Lung (tissue), 12 donors: ENCODE results near the gene PCDH12. TPM values are rescaled to one million over a fixed set of nuclear protein-coding genes. Genes with fewer than 3 reads are reported as not detected.

ENCODE experiments used
- ATAC-seq: fragments of 200-7000 bp; cut with Tn5 transposase; one replicate; pipeline ENCODE4 v1.9.1; 2020; ENCODE audit warnings: moderate number of reproducible peaks; ENCODE audit not compliant: insufficient read depth, low FRiP score
- DNase-seq, 3 donors: peaks; one replicate each; pipeline ENCODE4 v3.0.0-alpha.2; 2013 to 2017
- H3K27ac ChIP-seq, 2 donors: one replicate each; pipeline ENCODE4 v1.5.1; 2013; ENCODE audit warnings: mild to moderate bottlenecking in 2 of 2, moderate library complexity in 2 of 2, control low read depth in 1 of 2, inconsistent platforms in 1 of 2, low read depth in 1 of 2, low read length in 1 of 2
- H3K27me3 ChIP-seq, 3 donors: one replicate each; pipeline ENCODE4 v1.5.1; 2013; ENCODE audit warnings: low read length in 2 of 3; ENCODE audit not compliant: control insufficient read depth in 3 of 3, insufficient read depth in 3 of 3
- H3K36me3 ChIP-seq, 4 donors: one replicate each; pipeline ENCODE4 v1.5.1; 2013; ENCODE audit warnings: low read length in 4 of 4, mild to moderate bottlenecking in 1 of 4, moderate library complexity in 1 of 4; ENCODE audit not compliant: control insufficient read depth in 4 of 4, insufficient read depth in 4 of 4
- H3K4me1 ChIP-seq, 5 donors: one replicate each; pipeline ENCODE4 v1.5.1; 2013; ENCODE audit warnings: low read length in 5 of 5, mild to moderate bottlenecking in 2 of 5, moderate library complexity in 1 of 5; ENCODE audit not compliant: control insufficient read depth in 5 of 5, insufficient read depth in 5 of 5
- H3K4me3 ChIP-seq: one replicate; pipeline ENCODE4 v1.5.1; 2013; ENCODE audit warnings: mild to moderate bottlenecking, control low read depth, moderate library complexity
- H3K9ac ChIP-seq, 2 donors: one replicate each; pipeline ENCODE4 v1.5.1; 2013; ENCODE audit warnings: low read length in 2 of 2, control low read depth in 1 of 2; ENCODE audit not compliant: insufficient read depth in 1 of 2
- H3K9me3 ChIP-seq, 4 donors: one replicate each; pipeline ENCODE4 v1.5.1; 2013; ENCODE audit warnings: low read length in 3 of 4, mild to moderate bottlenecking in 1 of 4, moderate library complexity in 1 of 4; ENCODE audit not compliant: control insufficient read depth in 4 of 4, insufficient read depth in 3 of 4
- CTCF ChIP-seq: IDR thresholded peaks from 2 replicates; pipeline ENCODE4 v1.5.1; 2012; ENCODE audit warnings: mild to moderate bottlenecking; ENCODE audit errors: control extremely low read depth, extremely low read depth
- WGBS, 2 donors: extraction: QIAGEN DNeasy Blood & Tissue Kit; methylation state at CpG; one replicate each; pipeline ENCODE4 v1.1.7; 2013; 5-methylcytosine and 5-hydroxymethylcytosine counted together
- polyA plus RNA-seq, 2 donors: library from polyadenylated mRNA; stranded (reverse); fragments of 200-250 nt; gene quantifications; one replicate each; pipeline ENCODE4 v1.2.1, GENCODE V29; 2013
- total RNA-seq, 2 donors: library from RNA; depleted of rRNA in 1 of 2; stranded (reverse); fragments of >200 nt in 1 of 2; gene quantifications; one replicate each; pipeline ENCODE4 v1.2.1, GENCODE V29; 2014 to 2021
- donor health status: control.
- donor health status: control.
- donor health status: Bipolar disorder and iron deficiency.
- donor health status: healthy.
- donor health status: DM: yes; HTN: yes; CAD: no.

PCDH12 gene
- total and polyA plus RNA-seq, 4 donors, result 3.9 to 34.2 (median 11.3) TPM

GRCh38 chr5:141978389-141978788 is 20.4 kb upstream of the PCDH12 start:
- no peaks in the 10 kb centered on the region for H3K27me3 ChIP-seq
- H3K27ac ChIP-seq, result no peak overlapping the region
- no peaks in the 10 kb centered on the region for H3K9me3 ChIP-seq
- ATAC-seq (no peak), DNase-seq (no peak)
- TF ChIP-seq CTCF, result no peak
- H3K9ac ChIP-seq, result no peak overlapping the region
- peaks cover 0 to 8% (median 0%) of the 10 kb centered on the region in 5 donors for H3K4me1 ChIP-seq
- peaks cover 23 to 48% (median 46%) of the 10 kb centered on the region in 4 donors for H3K36me3 ChIP-seq
- H3K4me3 ChIP-seq, result no peak overlapping the region

GRCh38 chr5:141976176-141976575 is 18.2 kb upstream of the PCDH12 start:
- H3K36me3 ChIP-seq, result peaks cover 23 to 44% (median 37%) of the 10 kb centered on the region in 4 donors
- H3K27ac ChIP-seq, result no peak overlapping the region
- H3K4me3 ChIP-seq, result no peak overlapping the region
- H3K4me1 ChIP-seq, result peaks cover 0 to 8% (median 0%) of the 10 kb centered on the region in 5 donors
- ATAC-seq (no peak), DNase-seq (no peak)
- 94 to 95% methylated on average over 6 of the region's 6 CpGs for WGBS, 2 donors
- H3K27me3 ChIP-seq, result no peaks in the 10 kb centered on the region
- no peaks in the 10 kb centered on the region for H3K9me3 ChIP-seq
- no peak overlapping the region for H3K9ac ChIP-seq
- no peak for TF ChIP-seq CTCF

GRCh38 chr5:141973871-141974595 is 16.0 kb upstream of the PCDH12 start:
- H3K27ac ChIP-seq, result no peak overlapping the region
- no peak overlapping the region for H3K9ac ChIP-seq
- peaks cover 16 to 34% (median 23%) of the 10 kb centered on the region in 4 donors for H3K36me3 ChIP-seq
- H3K9me3 ChIP-seq, result no peaks in the 10 kb centered on the region
- DNase-seq, result no peak
- H3K4me1 ChIP-seq, result peaks cover 0 to 16% (median 10%) of the 10 kb centered on the region in 5 donors
- no peak for TF ChIP-seq CTCF
- no peak overlapping the region for H3K4me3 ChIP-seq
- H3K27me3 ChIP-seq, result no peaks in the 10 kb centered on the region
- WGBS, 2 donors, result 75 to 98% methylated on average over 1 of the region's 1 CpG
- ATAC-seq, result no peak
